H1 (cell line): ENCODE data around the gene NDUFB4. TPM values are rescaled to one million over a fixed set of nuclear protein-coding genes. Genes with fewer than 3 reads are reported as not detected.
A peak's percentile ranks its signal among the peaks of the same experiment; 100 is the strongest.

Source experiments
- polyA plus RNA-seq, 7 experiments: library from polyadenylated mRNA; depleted of rRNA in 3 of 7; stranded (reverse) in 5 of 7; unstranded in 2 of 7; fragments of >200 nt in 5 of 7; fragments of 200-250 nt in 2 of 7; gene quantifications; 1 replicate in 5 of 7; 2 replicates in 1 of 7; 4 replicates in 1 of 7; pipeline versions ENCODE4 v1.2.1 to v1.2.3, GENCODE V29; 2011 to 2013; ENCODE audit warnings: missing spikeins in 2 of 7, mixed read lengths in 2 of 7
- total RNA-seq: library from RNA; stranded (reverse); fragmentation: NEBNext Ultra II Directional; extraction: Animal tissue kit (Norgen Biotek cat#: 25700); gene quantifications from 2 replicates; pipeline ENCODE4 v1.2.1, GENCODE V29; 2021
- TF ChIP-seq, protein P1 (sequence below), 3 experiments: IDR thresholded peaks; 1 replicate in 2 of 3; 2 replicates in 1 of 3; pipeline versions ENCODE4 v1.5.1 to v1.6.1; 2011; ENCODE audit warnings: low read length in 3 of 3, mild to moderate bottlenecking in 3 of 3, inconsistent platforms in 2 of 3, low read depth in 1 of 3, moderate library complexity in 1 of 3; ENCODE audit not compliant: insufficient read depth in 1 of 3; ENCODE audit errors: control extremely low read depth in 1 of 3

Gene NDUFB4
- total and polyA plus RNA-seq, 2 of the 8 experiments (the other 6 are each of a cell fraction or from before 2014, with no cell fraction given), result 184 to 382 TPM

- TF ChIP-seq, protein P1, sequence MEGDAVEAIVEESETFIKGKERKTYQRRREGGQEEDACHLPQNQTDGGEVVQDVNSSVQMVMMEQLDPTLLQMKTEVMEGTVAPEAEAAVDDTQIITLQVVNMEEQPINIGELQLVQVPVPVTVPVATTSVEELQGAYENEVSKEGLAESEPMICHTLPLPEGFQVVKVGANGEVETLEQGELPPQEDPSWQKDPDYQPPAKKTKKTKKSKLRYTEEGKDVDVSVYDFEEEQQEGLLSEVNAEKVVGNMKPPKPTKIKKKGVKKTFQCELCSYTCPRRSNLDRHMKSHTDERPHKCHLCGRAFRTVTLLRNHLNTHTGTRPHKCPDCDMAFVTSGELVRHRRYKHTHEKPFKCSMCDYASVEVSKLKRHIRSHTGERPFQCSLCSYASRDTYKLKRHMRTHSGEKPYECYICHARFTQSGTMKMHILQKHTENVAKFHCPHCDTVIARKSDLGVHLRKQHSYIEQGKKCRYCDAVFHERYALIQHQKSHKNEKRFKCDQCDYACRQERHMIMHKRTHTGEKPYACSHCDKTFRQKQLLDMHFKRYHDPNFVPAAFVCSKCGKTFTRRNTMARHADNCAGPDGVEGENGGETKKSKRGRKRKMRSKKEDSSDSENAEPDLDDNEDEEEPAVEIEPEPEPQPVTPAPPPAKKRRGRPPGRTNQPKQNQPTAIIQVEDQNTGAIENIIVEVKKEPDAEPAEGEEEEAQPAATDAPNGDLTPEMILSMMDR (IDR thresholded peaks at IDR 0.05; ENCODE audit: control extremely low read depth in 1 of 3, insufficient read depth in 1 of 3, low read depth in 1 of 3, low read length in 3 of 3), result peak in 2 of 3 experiments; percentile 23 to 29; a peak in 2 of 4 replicates
These were observed 28.6 kb upstream of the NDUFB4 start (continued) for GRCh38 chr3:120567370-120568201.
